GM19025 (cell line): ENCODE results near the gene KCND1.

ENCODE experiments used
- ATAC-seq: cut with Tn5 transposase; IDR thresholded peaks from one replicate; pipeline ENCODE4 v1.9.1; 2021; ENCODE audit warnings: mild to moderate bottlenecking, low read depth, moderate library complexity; ENCODE audit not compliant: unreplicated experiment

The KCND1 gene

DNA sequence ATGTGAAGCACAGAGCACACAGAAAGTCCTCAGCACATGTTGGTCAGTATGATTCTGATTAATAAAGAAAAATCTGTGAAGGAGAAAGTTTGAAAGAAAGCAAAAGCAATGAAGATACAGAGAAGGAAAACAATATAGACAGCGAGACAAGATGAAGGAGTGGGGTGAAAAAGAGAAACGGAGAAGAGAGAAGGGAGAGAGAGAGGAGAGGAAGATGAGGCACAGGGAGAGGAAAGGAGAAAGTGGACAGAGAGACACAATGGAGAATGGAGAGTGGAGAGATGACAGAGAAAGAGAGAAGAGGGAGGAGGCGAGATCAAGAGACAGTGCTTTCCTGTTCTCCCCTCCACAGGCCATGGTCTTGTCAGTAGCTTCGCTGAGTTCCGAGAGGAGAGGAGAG is 3.9 kb upstream of the KCND1 start:
- no peak for ATAC-seq

GRCh38 chrX:48975041-48975440 is 3.4 kb upstream of the KCND1 start:
- ATAC-seq = no peak

GRCh38 chrX:48974574-48974973 is 2.9 kb upstream of the KCND1 start:
- no peak for ATAC-seq

DNA sequence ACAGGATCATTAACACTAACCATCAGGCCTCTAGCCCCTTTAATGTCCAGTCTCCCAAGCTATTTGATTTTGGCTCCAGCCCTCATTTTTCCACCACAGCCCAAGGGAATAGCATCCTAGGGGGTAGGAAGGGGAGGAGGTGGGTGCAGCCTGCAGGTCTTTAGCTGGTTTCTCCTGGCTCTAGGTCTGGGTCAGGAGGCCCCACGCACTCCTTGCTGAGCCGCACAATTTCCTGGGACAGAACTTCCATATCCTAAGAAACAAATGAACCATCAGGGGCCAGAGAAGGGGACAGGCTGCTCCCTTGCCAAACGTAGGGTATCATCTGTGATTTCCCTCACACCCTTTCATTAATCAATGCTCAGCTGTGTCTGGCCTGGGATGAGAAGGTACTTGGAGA is 2.4 kb upstream of the KCND1 start:
- no peak for ATAC-seq

DNA sequence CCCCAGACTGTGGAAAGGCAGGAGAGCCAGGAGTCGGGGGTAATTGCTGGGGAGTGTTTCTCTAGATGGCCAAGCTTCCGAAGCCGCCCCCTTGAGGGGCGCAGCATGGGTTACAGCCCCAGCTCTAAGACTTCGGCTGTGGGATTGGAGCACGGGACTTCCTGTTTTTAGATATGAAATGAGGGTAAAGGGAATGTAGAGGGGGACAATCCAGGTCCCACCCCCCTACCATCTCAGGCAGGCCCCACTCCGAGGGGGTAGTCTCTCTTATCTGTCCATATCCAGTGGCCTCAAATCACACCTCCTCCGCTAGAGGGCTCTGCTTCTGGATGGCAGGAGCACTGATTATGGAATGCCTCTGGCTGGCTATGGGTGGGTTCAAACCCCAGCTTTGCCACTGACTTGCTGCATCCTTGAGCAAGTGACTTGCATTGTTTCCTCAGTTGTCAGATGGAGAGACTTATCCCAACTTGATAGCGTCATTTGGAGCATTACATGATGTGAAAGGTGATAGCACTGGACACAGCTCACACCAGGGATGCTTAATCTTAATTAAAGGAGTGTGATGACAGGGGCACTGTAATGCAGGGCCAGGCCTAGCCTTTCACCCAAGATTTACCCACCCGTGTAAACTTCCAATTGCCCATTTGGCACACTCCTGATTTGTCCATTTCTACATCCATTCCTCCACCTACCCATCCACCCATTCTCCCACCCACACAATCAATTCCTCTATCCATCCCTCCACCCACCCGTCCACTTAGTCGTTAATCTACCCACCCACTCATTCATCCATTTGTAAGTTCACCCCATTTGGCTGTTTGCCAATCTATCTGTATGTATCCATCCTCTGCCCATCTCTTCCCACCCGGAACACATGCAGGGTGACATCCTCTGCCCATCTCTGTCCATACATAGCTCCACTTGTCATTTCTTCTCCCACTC is 848 bp upstream of the KCND1 start:
- no peak for ATAC-seq

DNA sequence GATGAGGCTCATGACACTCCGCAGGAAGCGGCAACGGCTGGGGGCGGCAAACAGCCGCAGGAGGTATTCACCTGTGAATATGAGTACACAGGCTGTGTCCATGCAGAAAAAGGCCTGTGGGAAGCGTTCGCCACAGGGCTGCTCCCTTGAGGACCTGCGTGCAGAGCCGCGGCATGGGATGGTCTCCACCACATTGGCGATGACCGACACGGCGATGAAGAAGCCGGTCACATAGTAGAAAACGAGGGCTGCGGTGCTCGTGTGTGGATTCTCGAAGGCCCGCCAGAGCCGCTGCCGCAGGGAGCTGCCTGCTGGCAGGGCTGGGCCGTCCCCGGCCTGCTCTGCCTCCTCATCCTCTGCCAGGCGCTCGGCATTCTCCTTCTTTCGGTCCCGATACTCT is 2.2 kb downstream of the KCND1 start:
- no peak for ATAC-seq

- no peak for ATAC-seq
These were observed 3.3 kb downstream of the KCND1 start for GRCh38 chrX:48968377-48968776.

DNA sequence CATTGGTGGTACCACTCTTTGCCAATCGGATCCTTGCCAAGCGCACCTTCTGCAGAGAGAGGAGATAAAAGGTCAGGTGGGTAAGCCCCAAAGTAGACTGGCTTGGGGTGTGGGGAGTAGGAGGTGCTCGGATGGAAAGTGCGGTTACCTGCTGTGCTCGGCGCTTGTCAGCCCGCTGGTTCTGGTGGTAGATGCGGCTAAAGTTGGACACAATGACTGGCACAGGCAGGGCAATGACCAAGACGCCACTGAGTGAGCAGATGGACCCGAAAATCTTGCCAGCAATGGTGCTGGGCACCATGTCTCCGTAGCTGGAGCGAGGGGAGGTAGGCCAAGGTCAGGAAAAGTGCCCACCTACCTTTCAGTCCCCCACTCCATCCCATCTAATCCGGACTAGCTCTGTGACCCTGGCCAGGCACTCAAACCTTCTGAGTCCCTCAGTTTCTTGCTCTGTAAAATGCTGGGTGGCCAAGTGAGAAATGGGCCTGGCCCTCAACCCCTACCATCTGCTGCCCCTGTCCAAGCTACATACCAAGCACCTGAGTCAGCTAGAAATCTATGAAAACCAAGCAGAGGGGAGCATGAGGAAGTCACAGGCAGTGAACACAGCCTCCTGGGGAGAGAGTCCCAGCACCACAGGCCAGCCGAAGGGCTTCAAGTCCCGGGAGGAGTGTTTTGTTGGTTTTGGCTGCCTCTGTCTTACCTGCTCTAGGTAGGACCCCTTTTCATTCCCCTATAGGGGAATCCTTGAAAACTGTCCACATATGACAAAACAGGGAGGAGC is 4.7 kb downstream of the KCND1 start:
- no peak for ATAC-seq

DNA sequence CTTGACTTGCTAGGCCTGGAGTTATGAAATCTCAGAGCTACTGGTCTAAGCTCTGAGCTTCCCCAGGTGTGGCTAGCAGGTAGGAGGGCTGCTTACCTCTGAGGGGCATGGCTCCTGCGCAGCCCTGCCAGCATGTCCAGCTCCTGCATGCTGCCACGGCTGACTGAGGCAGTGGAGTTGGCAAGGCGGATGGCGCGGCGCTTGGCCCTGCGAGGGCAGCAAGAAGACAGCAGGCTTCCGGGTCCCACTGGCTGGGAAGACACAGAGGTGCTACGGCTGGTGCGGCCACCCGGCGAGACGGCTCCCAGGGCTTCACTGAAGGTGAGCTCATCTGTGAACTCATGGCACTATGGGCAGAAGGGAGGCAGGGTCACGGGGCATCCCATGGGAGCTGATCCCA is 5.7 kb downstream of the KCND1 start:
- ATAC-seq = no peak

DNA sequence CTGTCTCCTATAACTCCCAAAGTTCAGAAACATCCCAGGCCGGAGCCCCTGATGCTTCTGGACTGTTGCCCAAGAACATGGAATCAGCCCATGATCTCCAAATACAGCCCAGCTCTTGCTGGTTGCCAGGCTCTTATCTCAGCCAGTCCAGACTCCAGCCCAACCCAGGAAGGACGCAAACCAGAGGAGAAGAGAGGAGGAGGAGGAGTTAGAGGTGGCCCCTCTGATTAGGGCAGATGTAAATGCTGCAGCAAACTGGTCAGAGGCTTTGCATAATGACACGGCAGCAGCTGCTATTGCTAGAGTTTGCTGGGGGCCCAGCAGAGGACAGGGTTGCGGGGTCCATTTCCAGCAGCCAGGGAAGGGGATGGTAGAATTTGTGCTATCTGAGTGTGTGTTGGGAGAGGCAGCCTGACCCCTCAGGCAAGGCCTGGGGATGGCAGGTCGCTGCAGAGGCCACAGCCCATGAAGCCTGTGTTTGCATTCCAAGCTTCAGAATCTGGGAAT is 10.0 kb downstream of the KCND1 start:
- ATAC-seq = no peak

- no peak for ATAC-seq
These were observed 11.4 kb downstream of the KCND1 start for GRCh38 chrX:48960291-48960690.

GRCh38 chrX:48958635-48959094 is 13.0 kb downstream of the KCND1 start:
- no peak for ATAC-seq

- ATAC-seq = peak; percentile 77
These were observed 13.6 kb downstream of the KCND1 start for GRCh38 chrX:48957827-48958634.

DNA sequence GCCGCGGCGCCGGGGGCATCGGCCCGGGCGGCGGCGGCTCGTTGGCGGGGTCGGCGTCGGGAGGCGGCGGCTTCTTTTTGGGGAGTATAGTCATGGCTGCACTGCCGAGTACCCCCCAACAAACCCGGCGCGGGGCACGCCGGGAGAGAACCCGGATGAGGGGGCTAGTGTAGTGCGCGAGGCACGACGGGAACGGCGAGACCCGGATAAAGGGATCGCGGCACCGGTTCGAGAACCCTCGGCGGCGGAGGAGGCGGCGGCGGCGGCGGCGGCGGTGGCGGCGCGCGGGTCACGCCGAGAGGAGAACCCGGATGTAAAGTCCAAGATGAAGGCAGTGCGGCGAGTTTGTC is 14.2 kb downstream of the KCND1 start, which contains the start of gene OTUD5:
Gene OTUD5, minus strand, starts transcription at position 131 of the 350 bp plus-strand sequence. Its CDS starts 37 bp downstream, at position 94.
- peak; percentile 26 for ATAC-seq

DNA sequence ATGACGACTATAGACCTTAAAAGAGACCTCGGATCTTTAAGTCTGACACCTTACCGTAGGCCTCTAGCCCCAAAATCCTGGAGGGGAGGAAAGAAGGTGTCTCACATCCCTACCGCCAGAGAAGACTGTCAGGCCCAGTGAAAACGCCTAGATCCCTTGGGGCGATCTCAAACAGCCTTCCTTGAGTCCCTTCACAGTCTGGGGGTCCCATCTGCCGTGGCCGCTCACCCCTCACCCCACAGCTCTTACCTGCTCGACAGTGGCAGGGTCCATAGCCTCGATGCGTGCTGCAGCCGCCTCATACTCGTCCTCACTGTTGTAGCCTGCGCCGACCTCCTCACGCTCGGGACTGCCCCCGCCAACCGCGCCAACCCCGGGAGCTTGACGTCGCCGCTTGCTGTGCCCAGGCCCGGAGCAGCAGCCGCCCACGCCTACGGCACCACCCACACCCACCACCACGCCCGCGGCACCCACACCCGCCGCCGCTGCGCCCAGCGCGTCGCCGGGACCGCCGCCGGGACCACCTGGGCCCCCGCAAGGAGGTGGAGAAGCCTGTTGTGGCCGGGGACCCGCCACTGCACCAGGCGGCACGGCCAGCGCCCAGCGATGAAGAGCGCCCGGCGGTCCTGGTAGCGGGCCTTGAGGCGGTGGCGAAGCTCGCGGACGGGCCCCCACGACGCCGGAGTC is 14.8 kb downstream of the KCND1 start:
- ATAC-seq = peak; percentile 2

DNA sequence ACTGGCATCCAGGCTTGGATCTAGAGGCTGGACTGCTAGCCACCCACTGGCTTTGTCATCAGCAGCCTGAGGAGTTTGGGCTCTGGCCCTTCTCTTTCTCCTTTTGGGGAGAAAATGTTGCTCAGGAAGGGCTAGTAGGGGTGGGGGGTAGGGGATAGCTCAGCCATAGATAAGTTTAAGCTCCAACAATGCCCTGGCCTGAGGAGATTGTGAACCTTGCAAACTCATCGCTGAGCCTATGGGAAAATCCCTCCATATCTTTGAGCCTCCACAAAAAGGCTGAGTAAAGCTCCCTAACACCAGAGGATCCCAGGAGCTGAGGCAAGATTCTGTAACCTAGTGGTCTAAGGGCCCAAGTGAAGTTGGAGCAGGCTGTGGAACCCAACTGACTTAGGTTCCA is 23.1 kb downstream of the KCND1 start:
- ATAC-seq = no peak

DNA sequence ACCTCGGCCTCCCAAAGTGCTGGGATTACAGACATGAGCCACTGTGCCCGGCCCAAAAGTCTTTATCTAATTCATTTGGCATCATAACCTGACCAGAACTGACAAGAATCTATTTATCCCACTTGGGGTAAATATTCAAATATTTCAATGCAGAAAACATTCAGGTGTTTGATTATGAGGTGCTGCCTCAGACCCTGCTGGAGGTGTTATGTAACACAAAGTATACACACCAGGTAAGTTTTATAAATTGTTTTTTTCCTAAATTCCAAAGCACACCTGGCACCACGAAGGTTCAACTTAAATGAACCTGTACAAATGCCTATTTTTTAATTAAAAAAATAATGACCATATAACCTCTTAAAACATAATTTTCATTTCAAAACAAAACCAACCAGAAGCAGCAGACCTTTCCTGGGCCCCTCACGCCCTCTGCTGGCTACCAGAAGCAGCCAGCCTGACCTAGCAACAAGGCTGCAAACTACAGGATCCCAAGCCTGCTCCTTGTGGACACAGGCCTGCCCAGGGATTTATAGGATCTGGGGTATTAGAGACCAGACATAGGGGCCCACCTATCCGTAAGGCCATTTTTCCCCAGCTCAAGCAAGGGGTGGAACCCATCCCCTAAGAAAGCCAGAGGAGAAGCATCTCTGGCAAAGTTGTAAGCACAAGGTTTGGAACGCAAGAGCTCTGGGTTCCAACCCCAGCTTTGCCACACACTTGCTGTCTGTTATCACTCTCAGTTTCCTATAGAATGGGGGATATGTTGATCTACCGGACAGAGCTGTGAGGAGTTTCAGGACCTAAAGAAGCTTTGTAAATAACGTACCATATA is 25.9 kb downstream of the KCND1 start:
- ATAC-seq = no peak

DNA sequence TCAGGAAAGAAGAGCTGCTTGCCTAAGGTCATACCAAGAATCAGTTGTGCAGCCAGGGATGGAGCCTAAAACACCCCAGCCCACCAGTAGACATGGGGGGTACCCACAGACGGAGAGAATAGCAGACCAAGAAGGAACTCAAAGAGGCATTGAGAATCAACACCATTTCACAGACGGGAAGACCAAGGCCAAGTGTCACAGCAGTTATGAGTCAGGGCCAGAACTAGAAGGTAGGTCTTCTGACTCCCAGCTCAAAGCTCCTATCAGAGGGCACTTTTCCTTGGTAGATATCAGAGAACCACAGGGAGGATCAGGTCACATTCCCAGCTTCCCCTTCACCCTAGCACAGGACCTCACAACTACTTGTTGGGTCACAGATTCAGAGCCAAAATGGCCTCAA is 28.7 kb downstream of the KCND1 start:
- no peak for ATAC-seq

DNA sequence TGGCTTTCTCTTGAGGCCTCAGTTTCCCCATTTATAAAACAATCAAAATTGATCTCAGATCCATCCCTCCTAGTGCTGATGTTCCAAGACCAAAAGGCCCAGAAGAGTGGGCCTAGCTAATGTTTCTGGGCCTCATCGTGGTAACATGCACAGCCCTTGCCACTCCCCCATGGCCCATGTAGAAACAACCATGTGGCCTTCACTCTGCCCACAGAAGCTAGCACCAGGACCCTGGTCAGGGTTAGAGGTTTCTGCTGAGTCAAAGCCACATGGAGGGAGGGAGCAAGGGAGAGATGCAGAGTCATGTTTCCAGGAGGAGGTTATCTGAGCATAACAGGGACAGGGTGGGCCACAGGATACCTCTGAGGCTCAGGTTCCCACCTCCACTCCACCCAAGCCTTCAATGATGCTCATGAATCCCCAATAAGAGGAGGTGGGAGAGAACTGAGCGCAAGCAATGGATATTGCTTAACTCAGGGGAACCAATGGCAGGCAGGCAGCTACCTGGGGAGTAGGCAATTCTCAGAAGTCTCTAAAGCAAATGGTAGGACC is 31.2 kb downstream of the KCND1 start:
- ATAC-seq = no peak
